Measurements from ENCODE around the gene COX14.

DNA sequence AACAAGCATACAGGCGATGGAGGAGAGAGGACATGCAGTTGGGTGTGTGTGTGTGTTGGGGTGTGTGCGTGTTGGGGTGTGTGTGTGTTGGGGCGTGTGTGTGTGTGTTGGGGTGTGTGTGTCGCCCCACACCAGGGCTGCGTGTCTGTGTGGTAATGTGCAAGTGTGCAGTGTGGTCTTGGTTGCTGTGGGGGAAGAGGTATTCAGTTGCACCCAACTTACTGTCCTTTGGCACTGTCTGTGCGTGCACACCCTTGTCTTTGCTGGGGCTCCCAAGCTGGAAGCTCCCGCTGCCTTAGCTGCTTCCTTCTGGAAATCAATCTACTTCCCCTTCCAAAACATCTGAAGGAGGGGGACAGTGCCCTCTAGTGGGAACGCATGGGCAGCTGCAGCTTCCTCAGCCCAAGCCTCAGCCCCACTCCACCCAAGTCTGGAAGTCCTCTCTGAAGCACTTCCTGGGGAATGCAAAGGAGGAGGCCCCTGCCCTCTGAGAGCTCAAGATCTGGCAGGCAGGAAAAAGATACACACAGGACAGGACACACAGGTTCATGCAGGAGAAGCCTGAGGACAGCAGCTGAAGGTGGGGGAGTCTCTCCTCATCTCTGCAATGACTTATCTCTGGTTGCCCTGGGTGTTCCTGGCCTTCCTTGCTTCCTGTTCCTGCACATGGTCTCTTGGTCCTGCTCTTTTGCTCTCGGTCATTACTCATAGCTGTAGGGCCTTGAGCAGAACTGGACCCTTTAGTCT lies 41.5 kb upstream of the COX14 start:
- TF ChIP-seq EZH2 (IDR thresholded peaks at IDR 0.05) (no peak), POLR2AphosphoS5 (IDR thresholded peaks at IDR 0.05; ENCODE audit: borderline replicate concordance, low read depth, low read length) (no peak), FOXP2 (optimal IDR thresholded peaks at IDR 0.05; ENCODE audit: control extremely low read depth, extremely low read length, insufficient read depth) (no peak)
